Activated CD4-positive, alpha-beta T cell treated with anti-CD3 and anti-CD28 coated beads, Interleukin-2, amount 50 U/mL, for 16 hours (primary cell): ENCODE measurements around the gene KLHL40.
A peak's percentile ranks its signal among the peaks of the same experiment; 100 is the strongest.

Experiments used
- DNase-seq: peaks from one replicate; pipeline ENCODE4 v3.0.0-alpha.2; 2020

The KLHL40 gene

GRCh38 chr3:42685363-42685881 is at the start of gene KLHL40:
TSS of gene KLHL40 (plus strand) at chr3:42685537. CDS start at chr3:42685619, 82 bp downstream.
- no peak for DNase-seq

DNA sequence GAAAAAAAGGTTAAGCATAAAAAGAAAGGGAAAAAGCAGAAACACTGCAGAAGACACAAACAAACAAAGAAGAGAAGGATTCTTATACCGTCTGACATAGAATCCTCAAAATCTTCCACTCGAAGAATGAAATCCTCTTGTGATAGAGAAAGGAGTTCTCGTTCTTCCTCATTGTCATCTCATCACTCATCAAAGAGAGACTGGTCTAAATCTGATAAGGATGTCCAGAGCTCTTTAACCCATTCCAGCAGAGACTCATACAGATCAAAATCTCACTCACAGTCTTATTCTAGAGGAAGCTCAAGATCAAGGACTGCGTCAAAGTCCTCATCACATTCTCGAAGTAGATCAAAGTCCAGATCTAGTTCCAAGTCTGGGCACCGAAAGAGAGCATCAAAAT is 48.3 kb upstream of the KLHL40 start:
- DNase-seq = no peak

GRCh38 chr3:42638339-42638842 is 46.9 kb upstream of the KLHL40 start:
- DNase-seq = peak; percentile 91

DNA sequence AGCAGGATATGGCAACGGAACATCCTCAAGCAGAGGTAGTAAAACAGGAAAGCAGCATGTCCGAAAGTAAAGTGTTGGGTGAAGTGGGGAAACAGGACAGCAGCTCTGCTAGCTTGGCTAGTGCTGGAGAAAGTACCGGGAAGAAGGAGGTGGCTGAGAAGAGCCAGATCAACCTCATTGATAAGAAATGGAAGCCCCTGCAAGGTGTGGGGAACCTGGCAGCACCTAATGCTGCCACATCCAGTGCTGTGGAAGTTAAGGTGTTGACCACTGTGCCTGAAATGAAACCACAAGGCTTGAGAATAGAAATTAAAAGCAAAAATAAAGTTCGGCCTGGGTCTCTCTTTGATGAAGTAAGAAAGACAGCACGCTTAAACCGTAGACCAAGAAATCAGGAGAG is 46.1 kb upstream of the KLHL40 start:
- DNase-seq = no peak

DNA sequence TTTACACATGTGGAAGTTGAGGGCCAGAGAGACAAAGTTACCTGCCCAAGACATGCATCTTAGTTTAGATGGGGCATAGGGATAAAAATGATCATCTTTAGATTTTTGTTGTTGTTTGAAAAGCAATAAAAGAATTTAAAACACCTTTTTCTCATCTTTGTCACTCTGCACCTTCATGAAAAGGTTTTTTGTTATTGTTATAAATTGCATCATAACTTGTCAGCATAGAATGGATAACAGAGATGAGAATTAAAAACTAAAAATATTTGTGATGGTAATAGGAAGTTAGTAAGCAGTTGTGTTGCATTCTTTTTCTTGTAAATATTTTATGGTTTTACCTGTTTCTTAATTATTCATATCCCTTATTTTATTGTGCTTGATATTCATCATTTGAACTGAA is 45.2 kb upstream of the KLHL40 start:
- no peak for DNase-seq

GRCh38 chr3:42640771-42641370 is 44.5 kb upstream of the KLHL40 start:
- no peak for DNase-seq

DNA sequence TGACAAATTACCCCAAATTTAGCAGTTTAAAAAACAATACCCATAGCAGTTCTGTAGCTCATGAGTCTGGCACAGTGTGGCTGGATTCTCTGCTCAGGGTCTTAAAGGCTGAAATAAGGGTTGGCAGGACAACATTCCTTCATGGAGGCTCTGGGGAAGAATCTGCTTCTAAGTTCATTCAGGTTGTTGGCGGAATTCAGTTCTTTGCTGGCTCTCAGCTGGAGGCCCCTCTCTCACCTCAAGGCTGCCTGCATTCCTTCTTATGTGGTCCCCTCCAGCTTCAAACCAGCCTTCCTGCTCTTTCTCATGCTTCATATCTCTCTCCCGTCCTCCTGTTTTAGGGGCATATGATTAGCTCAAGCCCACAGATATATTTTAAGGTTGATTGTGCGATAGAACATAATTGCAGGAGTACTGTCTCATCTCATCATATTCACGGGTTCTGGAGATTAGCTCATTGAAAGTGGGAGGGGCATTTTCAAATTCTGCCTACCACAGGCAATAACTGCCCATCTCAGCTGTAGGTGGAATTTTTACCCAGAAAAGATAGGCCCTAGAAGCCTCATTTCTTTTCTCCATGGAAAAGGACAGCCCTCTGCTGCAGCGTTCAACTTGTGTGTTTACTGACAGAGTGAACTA is 37.4 kb upstream of the KLHL40 start:
- DNase-seq = no peak

- DNase-seq = no peak
These were observed 36.3 kb upstream of the KLHL40 start for GRCh38 chr3:42649006-42649405.

DNA sequence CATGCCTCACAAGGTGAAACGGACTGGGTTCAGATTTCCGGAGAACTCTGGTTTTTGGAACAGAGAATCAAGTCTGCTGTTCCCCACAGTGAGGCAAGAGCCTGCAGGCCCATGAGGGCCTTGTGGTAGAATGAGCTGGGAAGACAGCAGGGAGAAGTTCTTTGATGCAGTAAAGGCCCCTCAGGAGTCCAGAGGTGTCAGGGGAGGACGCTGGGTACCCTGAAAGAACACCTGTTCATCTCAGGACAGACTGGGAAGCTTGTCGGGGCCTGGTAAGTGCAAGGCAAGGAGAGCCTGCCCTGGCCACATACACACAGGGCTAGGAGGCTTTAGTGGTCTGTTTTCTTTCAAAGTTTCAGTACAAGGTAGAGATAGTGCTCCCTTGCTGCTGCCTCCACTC is 35.6 kb upstream of the KLHL40 start:
- no peak for DNase-seq

DNA sequence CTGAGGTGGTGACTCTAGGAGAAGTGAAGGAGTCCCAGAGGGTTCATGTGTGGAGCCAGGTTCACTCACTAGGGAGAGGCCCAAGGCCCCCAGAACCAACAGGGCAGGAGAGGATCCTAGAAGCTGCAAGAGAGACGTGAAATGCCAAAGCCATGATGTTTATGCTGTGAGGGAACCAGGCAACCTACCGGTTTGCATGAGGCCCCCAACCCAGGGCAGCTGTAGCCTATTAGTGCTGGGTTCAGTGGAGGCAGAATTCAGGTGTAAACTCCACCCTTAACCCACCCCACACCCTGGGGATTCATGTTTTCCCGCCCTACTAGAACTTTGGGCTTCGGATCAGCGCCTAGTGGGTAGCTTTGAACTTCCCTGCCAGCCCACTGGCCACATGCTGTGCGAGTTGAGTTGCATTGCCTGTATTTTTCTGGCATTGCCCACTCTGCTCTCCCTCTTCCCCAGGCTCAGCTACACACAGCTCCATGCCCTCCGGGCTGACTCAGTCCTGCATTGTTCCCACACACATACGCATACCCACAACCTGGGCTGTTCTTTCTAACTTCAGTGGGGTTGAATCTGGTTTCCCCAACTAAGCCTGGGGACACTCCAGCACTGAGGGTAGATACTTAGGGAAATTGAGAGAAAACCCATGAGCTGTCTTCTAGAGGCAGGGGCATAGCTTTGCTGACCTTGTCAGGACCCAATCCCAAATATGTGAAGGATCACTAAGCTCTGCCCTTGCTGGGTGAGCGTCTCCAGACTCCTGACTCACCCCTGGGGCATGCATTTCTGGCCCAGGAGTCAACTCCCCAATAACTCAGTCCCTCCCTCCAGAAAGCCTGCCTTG is 33.9 kb upstream of the KLHL40 start:
- DNase-seq = no peak

DNA sequence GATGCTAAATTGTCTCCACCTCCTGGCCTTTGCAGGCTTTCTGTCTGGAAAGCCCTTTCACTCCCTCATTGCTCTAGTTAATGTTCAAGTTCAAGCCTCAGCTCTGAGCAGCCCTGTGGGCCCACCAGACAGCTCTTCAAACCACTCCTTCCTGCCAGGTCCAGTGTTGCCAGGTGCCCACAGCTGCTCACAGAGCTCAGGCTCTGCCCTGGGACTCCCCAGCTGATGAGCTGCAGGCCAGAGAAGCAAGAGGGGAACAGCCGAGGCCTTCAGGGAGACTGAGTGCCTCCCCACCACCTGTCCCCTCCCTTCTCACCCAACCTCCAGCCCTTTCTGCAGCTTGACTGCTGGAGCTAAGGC is 33.1 kb upstream of the KLHL40 start:
- DNase-seq = no peak

DNA sequence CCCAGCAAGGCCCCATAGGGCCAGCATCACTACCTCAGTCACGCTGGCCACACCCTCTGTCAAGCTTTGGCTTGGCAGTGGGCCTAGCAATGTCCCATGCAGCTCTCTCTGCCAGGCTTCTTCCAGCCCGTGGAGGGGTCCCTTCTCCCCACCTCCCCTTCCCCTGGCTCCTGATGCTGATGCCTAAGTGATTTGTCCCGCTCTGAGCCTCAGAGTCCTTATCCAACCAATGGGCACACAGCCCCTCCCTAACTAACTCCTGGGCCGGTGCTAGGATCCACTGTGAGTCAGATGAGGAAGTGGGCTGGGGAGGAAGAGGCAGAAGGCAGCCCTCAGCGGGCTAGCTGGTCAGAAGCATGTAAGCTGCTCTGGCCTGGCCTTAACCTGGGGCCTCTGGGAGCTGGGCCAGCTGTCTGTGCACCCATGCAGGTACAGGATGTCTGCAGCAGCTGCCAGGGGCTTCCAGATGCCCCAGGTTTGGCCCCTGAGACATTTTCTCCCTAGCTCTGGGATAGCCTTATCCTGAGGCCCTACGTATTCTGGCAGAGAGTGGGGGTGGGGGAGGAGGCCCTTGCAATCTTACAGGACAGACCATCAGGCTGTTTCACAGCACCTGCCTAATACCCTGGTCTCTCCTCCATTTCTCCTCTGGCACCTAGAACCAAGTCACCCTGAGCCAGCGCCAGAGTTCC is 32.6 kb upstream of the KLHL40 start:
- no peak for DNase-seq

DNA sequence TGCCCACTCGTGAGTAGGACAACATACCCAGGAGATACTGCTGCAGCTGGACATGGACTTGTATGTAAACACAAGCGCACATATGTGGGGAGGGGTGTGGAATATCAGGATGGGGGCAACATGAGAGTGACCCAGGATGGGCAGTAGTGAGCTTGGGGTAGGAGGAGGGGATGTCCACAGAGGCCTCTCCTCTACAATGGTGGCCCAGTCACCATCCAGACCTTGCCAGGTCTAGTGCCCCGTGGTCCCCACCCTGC is 32.1 kb upstream of the KLHL40 start:
- DNase-seq = no peak

GRCh38 chr3:42653560-42654330 is 31.6 kb upstream of the KLHL40 start, which contains the start of gene ZBTB47:
TSS of gene ZBTB47 (plus strand) at chr3:42653697. CDS start at chr3:42658356, 4,659 bp downstream.
- DNase-seq = no peak

- no peak for DNase-seq
These were observed 30.8 kb upstream of the KLHL40 start for GRCh38 chr3:42654331-42655201.

GRCh38 chr3:42655331-42655888 is 29.9 kb upstream of the KLHL40 start:
- DNase-seq = no peak

DNA sequence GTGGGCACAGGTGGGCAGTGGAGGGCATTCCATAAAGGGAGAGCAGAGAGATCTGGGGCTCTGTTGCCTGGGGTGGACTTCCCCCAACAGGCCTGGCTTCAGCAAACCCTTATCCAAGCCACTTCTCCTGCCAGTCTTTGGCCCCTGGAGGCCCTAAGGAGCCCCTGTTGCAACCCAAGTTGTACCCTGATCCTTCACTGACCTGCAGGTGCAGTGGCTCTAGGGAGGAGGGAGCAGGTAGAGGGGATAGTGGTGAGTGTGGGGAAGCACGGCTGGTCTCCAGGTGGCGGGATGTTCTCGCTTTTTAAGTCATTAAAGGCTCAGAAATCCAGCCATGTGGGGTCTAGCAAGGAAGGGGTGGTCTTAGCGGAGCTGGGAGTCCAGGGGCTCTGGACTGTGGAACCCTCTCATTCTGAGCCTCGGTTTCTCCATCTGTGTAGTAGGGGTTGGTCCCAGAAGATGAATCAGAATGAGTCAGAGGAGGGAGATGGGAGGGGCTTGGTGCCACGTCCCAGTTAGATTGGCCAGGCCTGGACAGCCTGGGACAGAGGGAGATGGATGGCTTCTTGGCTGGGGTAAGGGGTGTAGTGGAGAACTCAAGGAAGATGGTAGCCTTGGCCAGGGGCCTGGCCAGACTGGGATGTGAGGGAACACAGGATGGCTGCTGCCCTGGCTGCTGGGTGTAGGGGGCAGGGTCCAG is 29.2 kb upstream of the KLHL40 start:
- no peak for DNase-seq

GRCh38 chr3:42656680-42657610 is 28.4 kb upstream of the KLHL40 start:
- DNase-seq = no peak

DNA sequence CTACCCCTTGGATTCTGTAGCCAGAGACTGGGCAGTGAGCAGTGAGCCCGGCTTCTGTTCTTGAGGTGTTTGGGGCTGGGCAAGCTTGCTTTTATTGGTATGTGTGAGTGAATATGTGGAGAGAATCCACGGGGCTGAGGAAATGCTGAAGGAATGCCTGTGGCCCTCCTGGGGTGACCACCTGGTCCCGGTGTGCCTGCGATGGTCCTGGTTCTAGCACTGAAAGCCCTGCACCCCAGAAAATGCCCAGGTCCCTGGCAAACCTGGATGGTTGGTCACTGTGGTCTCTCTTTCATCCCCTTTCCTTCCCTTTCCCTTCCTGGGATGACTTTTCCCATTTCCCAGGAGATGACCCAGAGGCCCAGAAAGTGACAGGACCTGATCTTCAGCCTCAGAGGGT is 27.7 kb upstream of the KLHL40 start:
- no peak for DNase-seq
